ENCODE measurements around the gene CCDC57.
"Not testable (repeated sequence)": the region's sequence is repeated elsewhere in the genome, so short reads cannot be mapped to it uniquely, and the experiment has no call there.

CCDC57 gene

GRCh38 chr17:82201498-82201910, 11.1 kb downstream of the CCDC57 start:
- DNase-seq (ENCODE audit: low read depth) = no peak

- no peak for DNase-seq (ENCODE audit: low read depth)
Measured at GRCh38 chr17:82200743-82201497, 11.7 kb downstream of the CCDC57 start.

- DNase-seq (ENCODE audit: low read depth) = no peak
Measured at GRCh38 chr17:82200135-82200534, 12.5 kb downstream of the CCDC57 start.

- no peak for DNase-seq (ENCODE audit: low read depth)
Measured at GRCh38 chr17:82199496-82199895, 13.1 kb downstream of the CCDC57 start.

GRCh38 chr17:82198092-82198491, 14.6 kb downstream of the CCDC57 start:
- DNase-seq (ENCODE audit: low read depth) = no peak

- DNase-seq (ENCODE audit: low read depth) = no peak
Measured at GRCh38 chr17:82195675-82196672, 16.7 kb downstream of the CCDC57 start.

GRCh38 chr17:82194765-82195164, 17.9 kb downstream of the CCDC57 start:
- no peak for DNase-seq (ENCODE audit: low read depth)

GRCh38 chr17:82193520-82194220, 19.0 kb downstream of the CCDC57 start:
- no peak for DNase-seq (ENCODE audit: low read depth)

- not testable (repeated sequence) for DNase-seq (ENCODE audit: low read depth)
Measured at GRCh38 chr17:82193050-82193449, 19.6 kb downstream of the CCDC57 start.

- no peak for DNase-seq (ENCODE audit: low read depth)
Measured at GRCh38 chr17:82188001-82188961, 24.4 kb downstream of the CCDC57 start.

GRCh38 chr17:82187500-82187899, 25.1 kb downstream of the CCDC57 start:
- DNase-seq (ENCODE audit: low read depth) = no peak

- DNase-seq (ENCODE audit: low read depth) = no peak
Measured at GRCh38 chr17:82186221-82186620, 26.4 kb downstream of the CCDC57 start.

- DNase-seq (ENCODE audit: low read depth) = no peak
Measured at GRCh38 chr17:82184761-82185160, 27.9 kb downstream of the CCDC57 start.

- DNase-seq (ENCODE audit: low read depth) = no peak
Measured at GRCh38 chr17:82180776-82181528, 31.7 kb downstream of the CCDC57 start.

- no peak for DNase-seq (ENCODE audit: low read depth)
Measured at GRCh38 chr17:82179946-82180475, 32.6 kb downstream of the CCDC57 start.

GRCh38 chr17:82179412-82179811, 33.2 kb downstream of the CCDC57 start:
- DNase-seq (ENCODE audit: low read depth) = no peak

GRCh38 chr17:82178499-82179261, 34.0 kb downstream of the CCDC57 start:
- no peak for DNase-seq (ENCODE audit: low read depth)

GRCh38 chr17:82177761-82178498, 34.7 kb downstream of the CCDC57 start:
- DNase-seq (ENCODE audit: low read depth) = no peak

GRCh38 chr17:82177276-82177675, 35.4 kb downstream of the CCDC57 start:
- no peak for DNase-seq (ENCODE audit: low read depth)
